ENCODE results near the gene NDUFB3.
A peak's percentile ranks its signal among the peaks of the same experiment; 100 is the strongest.

The NDUFB3 gene

DNA sequence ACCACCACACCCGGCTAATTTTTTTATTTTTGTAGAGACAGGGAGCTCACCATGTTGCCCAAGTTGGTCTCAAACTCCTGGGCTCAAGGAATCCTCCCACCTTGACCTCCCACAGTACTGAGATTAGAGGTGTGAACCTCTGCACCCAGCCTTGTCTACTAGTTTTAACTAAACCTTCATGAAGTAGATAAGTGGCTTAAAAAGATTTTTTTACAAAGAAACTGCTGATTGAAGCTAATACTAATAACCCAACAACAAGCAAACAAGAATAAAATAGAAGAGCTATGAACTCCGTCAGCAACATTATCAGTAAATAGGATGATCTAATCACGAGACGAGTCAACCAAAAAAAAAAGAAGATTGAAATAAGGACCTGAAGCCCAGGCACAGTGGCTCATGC is 18.8 kb downstream of the NDUFB3 start:
- no peak for DNase-seq

- no peak for DNase-seq
Measured at GRCh38 chr2:201093573-201093972, 21.8 kb downstream of the NDUFB3 start.

DNA sequence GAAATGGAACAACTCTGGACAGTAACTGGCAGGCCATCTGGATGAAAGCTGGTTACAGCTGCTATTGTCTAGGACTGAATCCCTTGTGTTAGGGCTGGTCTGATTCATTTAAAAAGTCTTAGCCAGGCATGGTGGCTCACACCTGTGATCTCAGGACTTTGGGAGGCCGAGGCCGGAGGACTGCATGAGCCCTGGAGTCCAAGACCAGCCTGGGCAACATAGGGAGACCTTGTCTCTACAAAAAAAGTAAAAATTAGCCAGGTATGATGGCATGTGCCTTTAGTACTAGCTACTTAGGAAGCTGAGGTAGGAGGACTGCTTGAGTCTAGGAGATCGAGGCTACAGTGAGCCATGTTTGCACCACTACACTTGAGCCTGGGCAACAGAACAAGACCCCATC is 28.7 kb downstream of the NDUFB3 start:
- no peak for DNase-seq

DNA sequence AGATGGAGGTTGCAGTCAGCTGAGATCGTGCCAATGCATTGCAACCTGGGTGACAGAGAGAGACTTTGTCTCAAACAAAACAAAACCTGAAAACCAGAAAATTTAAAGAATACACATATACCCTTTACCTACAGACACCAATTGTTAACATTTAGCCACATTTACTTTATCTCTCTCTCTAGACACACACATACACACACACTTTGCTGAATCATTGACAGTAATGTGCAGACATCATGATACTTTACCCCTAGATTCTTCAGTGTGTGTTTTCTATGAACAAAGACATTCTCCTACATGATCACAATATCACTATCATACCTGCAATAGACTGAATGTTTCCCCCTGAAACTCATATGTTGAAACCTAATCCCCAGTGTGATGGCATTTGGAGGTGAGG is 34.0 kb downstream of the NDUFB3 start:
- no peak for DNase-seq

DNA sequence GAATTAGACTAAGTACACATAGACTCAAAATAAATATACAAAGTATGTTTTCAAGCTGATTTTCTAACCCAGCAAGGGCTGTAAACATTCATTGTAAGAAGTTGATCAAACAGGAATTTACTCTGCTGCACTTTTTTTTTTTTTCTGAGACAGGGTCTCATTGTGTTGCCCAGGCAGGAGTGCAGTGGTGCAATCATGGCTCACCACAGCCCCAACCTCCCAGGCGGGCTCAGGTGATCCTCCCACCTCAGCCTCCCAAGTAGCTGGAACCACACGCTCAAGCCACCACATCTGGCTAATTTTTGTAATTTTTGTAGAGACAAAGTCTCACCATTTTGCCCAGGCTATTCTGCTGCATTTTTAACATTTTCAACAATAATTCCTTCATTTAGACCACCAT is 35.8 kb downstream of the NDUFB3 start:
- no peak for DNase-seq

DNA sequence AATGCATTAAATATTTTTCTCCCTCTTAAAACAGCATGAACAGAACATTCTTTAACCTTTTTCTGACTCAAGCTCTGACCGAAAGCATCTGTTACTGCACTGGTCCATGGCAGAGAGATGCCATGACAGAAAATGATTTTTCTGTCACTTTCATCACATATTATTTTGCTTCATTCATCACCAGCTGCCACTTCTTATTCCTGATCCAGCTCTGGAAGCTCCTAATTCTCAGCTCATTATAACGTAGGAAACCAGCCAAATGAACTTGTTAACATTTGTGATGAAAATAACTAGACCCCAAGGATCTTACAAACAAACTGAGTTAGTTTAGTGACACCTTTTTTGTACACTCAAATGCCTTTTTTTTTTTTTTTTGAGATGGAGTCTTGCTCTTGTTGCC is 36.5 kb downstream of the NDUFB3 start:
- no peak for DNase-seq

DNA sequence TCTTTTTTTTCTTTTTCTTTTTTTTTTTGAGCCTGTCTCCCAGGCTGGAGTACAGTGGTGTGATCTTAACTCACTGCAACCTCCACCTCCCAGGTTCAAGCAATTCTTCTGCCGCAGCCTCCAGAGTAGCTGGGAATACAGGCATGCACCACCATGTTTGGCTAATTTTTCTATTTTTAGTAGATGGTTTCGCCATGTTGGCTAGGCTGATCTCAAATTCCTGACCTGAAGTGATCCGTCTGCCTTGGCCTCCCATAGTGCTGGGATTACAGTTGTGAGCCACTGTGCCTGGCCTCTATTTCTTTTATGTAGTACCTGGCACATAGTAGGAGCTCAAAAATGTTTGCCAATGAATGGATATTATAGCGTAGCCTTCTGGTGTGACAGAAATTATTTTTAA is 37.4 kb downstream of the NDUFB3 start:
- DNase-seq = no peak

GRCh38 chr2:201110615-201111014 is 38.8 kb downstream of the NDUFB3 start:
- DNase-seq = no peak

DNA sequence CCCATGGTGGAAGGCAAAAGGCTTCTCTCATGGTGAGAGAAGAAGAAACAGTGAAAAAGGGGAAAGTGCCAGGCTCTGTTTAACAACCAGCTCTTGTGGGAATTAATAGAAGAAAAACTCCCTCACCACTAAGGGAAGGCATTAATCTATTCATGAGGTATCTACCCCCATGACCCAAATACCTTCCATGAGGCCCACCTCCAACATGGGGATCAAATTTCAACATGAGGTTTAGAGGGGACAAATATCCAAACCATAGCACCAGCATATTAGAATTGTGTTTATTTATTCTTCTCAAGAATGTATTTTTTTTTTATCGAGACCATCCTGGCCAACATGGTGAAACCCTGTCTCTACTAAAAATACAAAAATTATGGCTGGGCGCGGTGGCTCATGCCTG is 39.3 kb downstream of the NDUFB3 start:
- DNase-seq = no peak

DNA sequence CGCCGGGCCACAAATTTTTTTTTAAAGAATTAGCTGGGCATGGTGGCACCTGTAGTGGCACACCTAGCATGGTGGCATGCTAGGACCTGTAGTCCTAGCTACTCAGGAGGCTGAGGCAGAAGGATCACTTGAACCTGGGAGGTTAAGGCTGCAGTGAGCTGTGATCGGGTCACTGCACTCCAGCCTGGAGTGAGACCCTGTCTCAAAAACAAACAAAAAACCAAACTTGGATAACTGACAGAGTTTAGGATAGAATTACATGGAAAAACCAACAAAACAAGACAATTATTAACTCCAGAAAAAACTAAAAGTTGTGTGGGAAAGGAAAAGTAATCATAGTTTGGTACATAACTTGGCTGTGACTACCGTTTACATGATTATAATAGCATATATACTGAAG is 42.5 kb downstream of the NDUFB3 start:
- DNase-seq = no peak

DNA sequence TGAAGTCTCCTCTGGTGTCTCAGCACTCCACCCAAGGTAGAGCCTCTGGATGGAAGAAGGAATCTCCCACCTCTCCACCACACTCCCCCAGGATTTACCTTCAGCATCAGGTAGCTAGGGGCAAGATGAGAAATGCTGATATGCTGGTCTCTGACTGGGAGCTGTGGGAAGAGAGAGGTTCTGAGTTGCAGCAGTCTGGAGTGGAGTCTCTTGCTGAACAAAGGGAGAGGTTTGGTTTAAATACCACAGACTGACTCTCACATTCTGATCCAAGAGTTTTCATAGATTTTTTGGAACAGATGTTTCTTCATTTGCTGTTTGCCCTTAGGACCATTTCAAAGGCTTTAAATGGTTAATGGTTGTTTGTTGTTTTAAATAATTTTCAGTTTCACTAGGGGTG is 43.0 kb downstream of the NDUFB3 start:
- no peak for DNase-seq

GRCh38 chr2:201116115-201116958 is 44.5 kb downstream of the NDUFB3 start, which contains the start of gene CFLAR:
TSS of gene CFLAR (plus strand) at chr2:201116164. CDS start at chr2:201129866, 13,702 bp downstream.
- DNase-seq = peak in 48 of 51 donors; percentile 14 to 91 (median 65)

GRCh38 chr2:201116959-201117734 is 45.3 kb downstream of the NDUFB3 start:
- peak in 14 of 51 donors; percentile 29 to 81 (median 50) for DNase-seq

- peak in 1 of 51 donors; percentile 3 for DNase-seq
Measured at GRCh38 chr2:201117735-201118094, 45.9 kb downstream of the NDUFB3 start.

- peak; percentile 15 to 85 (median 65) for DNase-seq
Measured at GRCh38 chr2:201118121-201118960, 46.5 kb downstream of the NDUFB3 start.

- peak in 2 of 51 donors; percentile 57 to 79 for DNase-seq
Measured at GRCh38 chr2:201118961-201119854, 47.4 kb downstream of the NDUFB3 start.

DNA sequence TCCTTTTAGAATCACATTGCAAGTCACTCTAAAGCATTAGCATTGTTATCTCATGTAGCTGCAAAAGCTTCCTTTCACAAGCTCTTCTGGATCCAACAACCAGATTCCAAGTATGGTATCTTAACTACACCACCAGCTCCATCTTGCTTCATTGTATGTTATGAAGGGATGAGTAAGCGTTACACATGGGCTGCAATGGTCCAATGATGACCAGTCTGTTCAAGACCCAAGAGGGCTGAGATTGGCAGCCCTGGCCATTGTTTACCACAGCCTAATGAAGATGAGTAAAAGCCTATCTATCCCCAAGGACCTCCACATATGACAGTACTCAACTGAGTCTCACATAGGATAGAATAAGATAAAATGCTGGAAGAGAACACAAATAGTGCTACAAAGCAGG is 50.5 kb downstream of the NDUFB3 start:
- no peak for DNase-seq

- DNase-seq = peak in 1 of 51 donors; percentile 19
Measured at GRCh38 chr2:201126308-201127151, 54.7 kb downstream of the NDUFB3 start.

GRCh38 chr2:201127152-201127511 is 55.3 kb downstream of the NDUFB3 start:
- peak in 1 of 51 donors; percentile 61 for DNase-seq

- peak in 20 of 51 donors; percentile 6 to 71 (median 28) for DNase-seq
Measured at GRCh38 chr2:201127570-201127969, 55.8 kb downstream of the NDUFB3 start.

Data from hypothalamus (tissue), 51 donors.